Measurements from ENCODE around the gene MCC. TPM values are rescaled to one million over a fixed set of nuclear protein-coding genes. Genes with fewer than 3 reads are reported as not detected.

Gene MCC
- total RNA-seq, 2 donors from 2014 or later = 7.5 to 9.9 TPM

DNA sequence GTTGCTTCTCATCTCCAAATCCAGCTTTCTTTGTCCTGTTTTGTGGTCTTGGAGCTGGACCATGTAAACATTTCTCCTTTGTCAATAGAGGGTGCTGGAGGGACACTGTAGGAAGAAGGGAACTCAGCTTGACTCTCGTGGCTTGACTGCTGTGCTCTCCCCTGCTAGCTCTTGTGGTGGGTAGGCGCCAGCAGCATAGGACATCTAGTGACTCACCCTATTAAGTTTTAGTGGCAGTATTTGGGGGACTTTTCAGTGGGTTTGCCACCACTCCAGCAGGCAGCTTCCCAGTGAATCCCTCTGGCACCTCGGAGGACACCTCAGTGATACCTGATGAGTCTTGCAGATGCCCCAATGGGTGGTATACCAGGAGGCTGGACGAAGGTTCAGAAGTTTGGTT is 151.3 kb downstream of the MCC start:
- peaks cover 4% of the 10 kb centered on the region for H3K4me1 ChIP-seq
- ATAC-seq (peak; percentile 50), DNase-seq (peak in 3 of 4 donors; percentile 32 to 59 (median 46))
- H3K27me3 ChIP-seq = no peaks in the 10 kb centered on the region
- H3K4me3 ChIP-seq = no peak overlapping the region
- intact Hi-C loops (cut with DNase I) = no loop called here
- TF ChIP-seq, protein P1, sequence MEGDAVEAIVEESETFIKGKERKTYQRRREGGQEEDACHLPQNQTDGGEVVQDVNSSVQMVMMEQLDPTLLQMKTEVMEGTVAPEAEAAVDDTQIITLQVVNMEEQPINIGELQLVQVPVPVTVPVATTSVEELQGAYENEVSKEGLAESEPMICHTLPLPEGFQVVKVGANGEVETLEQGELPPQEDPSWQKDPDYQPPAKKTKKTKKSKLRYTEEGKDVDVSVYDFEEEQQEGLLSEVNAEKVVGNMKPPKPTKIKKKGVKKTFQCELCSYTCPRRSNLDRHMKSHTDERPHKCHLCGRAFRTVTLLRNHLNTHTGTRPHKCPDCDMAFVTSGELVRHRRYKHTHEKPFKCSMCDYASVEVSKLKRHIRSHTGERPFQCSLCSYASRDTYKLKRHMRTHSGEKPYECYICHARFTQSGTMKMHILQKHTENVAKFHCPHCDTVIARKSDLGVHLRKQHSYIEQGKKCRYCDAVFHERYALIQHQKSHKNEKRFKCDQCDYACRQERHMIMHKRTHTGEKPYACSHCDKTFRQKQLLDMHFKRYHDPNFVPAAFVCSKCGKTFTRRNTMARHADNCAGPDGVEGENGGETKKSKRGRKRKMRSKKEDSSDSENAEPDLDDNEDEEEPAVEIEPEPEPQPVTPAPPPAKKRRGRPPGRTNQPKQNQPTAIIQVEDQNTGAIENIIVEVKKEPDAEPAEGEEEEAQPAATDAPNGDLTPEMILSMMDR (IDR thresholded peaks at IDR 0.05) = peak in 5 of 7 experiments; percentile 26 to 63 (median 50)
- no peak for TF ChIP-seq POLR2A (IDR thresholded peaks at IDR 0.05)
- no peaks in the 10 kb centered on the region for H3K9me3 ChIP-seq
- H3K27ac ChIP-seq = no peak overlapping the region
- WGBS, 2 donors = 47% methylated on average over 3 to 4 of the region's 4 CpGs
- H3K36me3 ChIP-seq (replicated peaks in 1 of 2; ENCODE audit: insufficient read depth in 1 of 2, low read depth in 2 of 2) = no peaks in the 10 kb centered on the region

DNA sequence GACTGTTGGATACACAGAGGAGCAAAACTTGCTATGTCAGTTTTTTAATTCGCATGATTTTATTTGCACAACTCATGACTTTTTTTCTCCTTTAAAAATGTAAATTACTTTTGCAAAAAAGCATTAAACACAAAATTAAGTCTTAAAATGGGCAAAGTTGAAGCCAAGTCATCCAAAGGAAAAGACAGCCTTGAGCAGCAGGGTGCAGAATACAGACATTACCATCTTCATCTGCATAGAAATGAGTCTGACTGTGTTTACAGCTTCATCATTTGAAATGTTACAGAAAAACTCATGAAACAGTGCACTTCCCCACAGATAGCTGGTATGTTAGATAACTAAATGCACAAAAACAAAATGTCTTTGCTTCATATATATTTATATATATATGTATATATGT is 154.8 kb downstream of the MCC start:
- no peak overlapping the region for H3K27ac ChIP-seq
- H3K4me3 ChIP-seq = no peak overlapping the region
- H3K27me3 ChIP-seq = no peaks in the 10 kb centered on the region
- no peaks in the 10 kb centered on the region for H3K36me3 ChIP-seq (replicated peaks in 1 of 2; ENCODE audit: insufficient read depth in 1 of 2, low read depth in 2 of 2)
- intact Hi-C loops (cut with DNase I) = no loop called here
- WGBS, 2 donors = 61 to 63% methylated on average over 1 of the region's 1 CpG
- TF ChIP-seq, protein P1 (IDR thresholded peaks at IDR 0.05) = no peak
- TF ChIP-seq POLR2A (IDR thresholded peaks at IDR 0.05) = no peak
- DNase-seq = no peak
- H3K4me1 ChIP-seq = peaks cover 8% of the 10 kb centered on the region
- H3K9me3 ChIP-seq = no peaks in the 10 kb centered on the region
- ATAC-seq = no peak

DNA sequence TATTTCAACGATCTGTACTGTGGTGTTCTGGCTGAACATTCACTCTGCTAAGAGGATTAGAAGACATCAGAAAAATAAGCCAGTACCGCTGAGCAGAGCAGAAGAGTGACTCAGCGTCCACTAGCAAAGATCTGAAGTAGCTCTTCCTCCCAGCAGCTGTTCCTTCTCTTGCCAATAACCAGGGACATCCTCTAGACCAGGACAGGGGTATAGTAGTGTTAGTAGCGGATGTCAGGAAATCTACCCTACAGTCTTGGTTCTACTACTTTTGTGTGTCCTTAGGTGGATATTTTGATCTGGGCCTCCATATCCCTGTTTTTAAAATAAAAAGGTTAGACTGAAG is 157.1 kb downstream of the MCC start:
- H3K36me3 ChIP-seq (replicated peaks in 1 of 2; ENCODE audit: insufficient read depth in 1 of 2, low read depth in 2 of 2) = no peaks in the 10 kb centered on the region
- no peak for TF ChIP-seq POLR2A (IDR thresholded peaks at IDR 0.05)
- TF ChIP-seq, protein P1 (IDR thresholded peaks at IDR 0.05) = no peak
- no peak overlapping the region for H3K27ac ChIP-seq
- H3K9me3 ChIP-seq = no peaks in the 10 kb centered on the region
- ATAC-seq (peak; percentile 27), DNase-seq (no peak)
- peaks cover 7% of the 10 kb centered on the region for H3K4me1 ChIP-seq
- 66 to 71% methylated on average over 4 of the region's 4 CpGs for WGBS, 2 donors
- intact Hi-C loops (cut with DNase I) = no loop called here
- no peak overlapping the region for H3K4me3 ChIP-seq
- no peaks in the 10 kb centered on the region for H3K27me3 ChIP-seq

DNA sequence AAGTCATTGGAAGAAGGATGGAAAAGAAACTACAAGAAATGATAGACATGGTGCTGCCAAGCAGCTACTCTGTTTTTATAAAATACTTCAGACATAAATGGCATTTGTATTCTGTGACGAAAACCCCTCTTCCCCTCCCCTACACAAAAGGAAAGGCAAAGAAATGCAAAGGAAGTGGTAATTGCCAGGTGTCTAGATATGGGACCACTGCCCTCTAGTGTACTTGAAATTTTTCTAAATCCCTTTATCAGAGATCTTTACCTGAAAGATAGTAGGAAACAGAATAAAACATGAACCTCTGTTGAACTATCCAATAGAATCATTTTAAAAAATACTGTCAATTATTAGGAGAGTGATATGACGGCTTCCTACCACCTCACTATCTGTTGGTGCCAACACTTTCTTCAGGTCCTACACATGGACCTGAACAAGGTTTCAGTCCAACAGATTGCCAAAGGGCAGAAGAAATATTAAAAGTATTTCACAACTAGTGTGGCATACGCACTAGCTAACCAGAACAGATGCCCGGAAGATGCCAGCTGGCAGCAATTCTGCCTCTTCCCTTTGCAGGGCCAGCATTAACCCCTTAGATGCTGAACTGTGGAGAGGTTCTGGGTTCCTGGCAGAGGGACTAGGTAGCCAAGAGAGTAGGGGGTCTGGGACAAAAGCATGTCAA is 157.6 kb downstream of the MCC start:
- no peaks in the 10 kb centered on the region for H3K36me3 ChIP-seq (replicated peaks in 1 of 2; ENCODE audit: insufficient read depth in 1 of 2, low read depth in 2 of 2)
- no peak for TF ChIP-seq POLR2A (IDR thresholded peaks at IDR 0.05)
- TF ChIP-seq, protein P1 (IDR thresholded peaks at IDR 0.05) = peak in 5 of 7 experiments; percentile 21 to 56 (median 42)
- H3K4me3 ChIP-seq = no peak overlapping the region
- ATAC-seq (peak; percentile 40), DNase-seq (peak in 3 of 4 donors; percentile 23 to 40 (median 36))
- H3K27ac ChIP-seq = peak overlapping the region in 1 of 4 donors; percentile 3
- 3% methylated on average over 4 of the region's 4 CpGs for WGBS, 2 donors
- H3K9me3 ChIP-seq = no peaks in the 10 kb centered on the region
- H3K4me1 ChIP-seq = peaks cover 7% of the 10 kb centered on the region
- H3K27me3 ChIP-seq = no peaks in the 10 kb centered on the region
- intact Hi-C loops (cut with DNase I) = no loop called here

DNA sequence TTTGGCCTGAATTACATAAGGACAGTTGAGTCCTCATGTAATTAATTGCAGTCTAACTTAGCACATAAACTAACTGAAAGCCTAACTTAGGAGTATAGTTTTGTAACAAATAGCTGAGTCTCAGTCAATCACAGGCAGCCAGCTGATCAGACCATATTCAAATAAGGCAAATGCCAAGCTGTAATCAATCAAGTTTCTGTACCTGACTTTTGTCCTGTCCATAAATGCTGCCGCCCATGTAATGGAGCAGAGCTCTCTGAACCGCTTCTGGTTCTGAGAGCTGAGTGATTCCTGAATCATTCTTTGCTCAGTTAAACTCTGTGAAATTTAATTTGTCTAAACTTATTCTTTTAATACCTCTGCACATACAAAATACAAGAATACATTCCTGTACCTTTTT is 158.3 kb downstream of the MCC start:
- ATAC-seq (no peak), DNase-seq (no peak)
- Histone ChIP-seq H3K27ac (no peak overlapping the region), H3K4me3 (no peak overlapping the region), H3K9me3 (no peaks in the 10 kb centered on the region), H3K36me3 (replicated peaks in 1 of 2; ENCODE audit: insufficient read depth in 1 of 2, low read depth in 2 of 2) (no peaks in the 10 kb centered on the region), H3K4me1 (peaks cover 7% of the 10 kb centered on the region), H3K27me3 (no peaks in the 10 kb centered on the region)
- intact Hi-C loops (cut with DNase I) = no loop called here
- WGBS, 2 donors = 59 to 61% methylated on average over 2 of the region's 2 CpGs
- no peak for TF ChIP-seq POLR2A (IDR thresholded peaks at IDR 0.05)
- TF ChIP-seq, protein P1 (IDR thresholded peaks at IDR 0.05) = no peak
